Measurements from ENCODE around the gene NGDN.
"Not testable (repeated sequence)": the region's sequence is repeated elsewhere in the genome, so short reads cannot be mapped to it uniquely, and the experiment has no call there.

The NGDN gene

DNA sequence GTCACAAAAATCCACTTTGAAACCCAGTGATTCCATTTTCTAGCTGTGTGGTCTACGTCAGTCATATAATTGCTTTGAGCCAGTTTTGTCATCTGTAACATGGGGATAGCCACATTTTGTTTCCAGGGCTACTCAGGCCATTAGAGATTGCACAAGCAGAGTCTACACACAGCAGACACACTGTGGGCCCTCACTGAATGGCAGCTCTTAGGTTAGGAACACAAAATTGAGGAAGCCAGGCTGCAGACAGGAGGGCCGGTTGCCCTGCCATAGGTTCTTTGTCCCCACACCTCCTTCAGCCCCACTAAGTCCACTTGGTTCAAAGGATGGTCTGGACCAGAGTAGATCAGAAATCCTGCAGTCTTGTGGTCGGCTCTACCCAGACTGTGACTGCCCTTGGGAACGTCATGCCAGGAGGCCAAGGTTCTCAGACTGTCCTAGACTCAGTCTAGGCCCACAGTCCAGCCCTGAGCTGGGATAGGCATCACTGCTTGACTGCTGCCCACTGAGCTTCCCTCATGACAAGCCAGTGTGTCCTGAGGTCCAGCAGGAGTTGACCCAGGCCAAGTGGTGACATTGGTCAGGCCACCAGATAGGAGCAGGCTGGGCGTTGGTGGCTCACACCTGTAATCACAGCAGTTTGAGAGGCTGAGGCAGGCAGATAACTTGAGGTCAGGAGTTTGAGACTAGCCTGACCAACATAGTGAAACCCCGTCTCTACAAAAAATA, 30.2 kb upstream of the NGDN start:
- no peak for DNase-seq

DNA sequence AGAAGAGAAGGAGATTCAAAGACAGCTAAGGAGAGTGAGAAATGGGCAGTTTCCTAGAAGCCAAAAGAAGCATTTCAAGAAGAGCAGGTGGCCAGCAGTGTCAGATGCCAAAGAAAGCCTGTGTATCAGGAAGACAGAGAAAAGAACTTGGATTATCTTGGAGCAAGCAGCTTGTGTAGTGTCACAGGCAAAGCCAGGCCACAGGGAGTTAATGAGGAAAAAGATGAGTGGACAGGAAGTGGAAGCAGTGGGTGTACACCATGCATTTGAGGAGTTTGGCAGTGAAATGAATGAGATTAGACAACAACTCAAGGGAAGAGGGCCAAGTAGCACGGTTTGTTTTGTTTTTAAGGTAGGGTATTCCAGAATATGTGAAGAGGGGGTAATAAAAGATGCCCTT, 28.4 kb upstream of the NGDN start:
- DNase-seq = no peak

DNA sequence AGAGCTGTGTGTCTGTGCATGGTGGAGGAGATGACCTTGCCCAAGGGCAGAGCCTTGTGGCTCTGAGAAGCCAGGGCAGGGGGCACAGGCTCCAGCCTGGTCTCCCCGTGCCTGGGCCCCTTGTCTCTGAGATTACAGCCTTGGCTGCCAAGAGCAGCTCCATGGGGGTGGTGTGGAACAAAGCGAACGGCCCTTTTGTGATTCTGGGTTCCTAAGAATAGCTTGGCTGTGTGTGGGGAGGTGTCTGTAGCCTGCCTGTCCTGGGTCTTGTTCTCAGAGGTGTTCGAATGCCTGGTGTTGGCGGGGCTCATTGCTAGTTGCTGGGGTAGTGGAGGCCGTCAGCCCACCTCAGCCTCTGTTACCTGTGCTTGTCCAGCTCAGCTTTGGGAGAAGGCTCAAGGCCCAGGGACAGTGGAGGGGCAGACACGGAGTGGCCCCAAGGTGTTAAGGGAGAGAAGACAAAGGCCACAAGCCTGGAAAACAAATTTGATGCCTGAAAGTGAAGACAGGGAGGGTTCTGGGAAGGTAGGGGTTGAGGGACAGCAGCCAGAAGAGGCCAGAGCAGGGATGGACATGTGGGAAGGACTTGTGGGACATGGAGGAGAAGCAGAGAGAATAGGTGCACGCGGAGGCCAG, 26.7 kb upstream of the NGDN start:
- DNase-seq = no peak

DNA sequence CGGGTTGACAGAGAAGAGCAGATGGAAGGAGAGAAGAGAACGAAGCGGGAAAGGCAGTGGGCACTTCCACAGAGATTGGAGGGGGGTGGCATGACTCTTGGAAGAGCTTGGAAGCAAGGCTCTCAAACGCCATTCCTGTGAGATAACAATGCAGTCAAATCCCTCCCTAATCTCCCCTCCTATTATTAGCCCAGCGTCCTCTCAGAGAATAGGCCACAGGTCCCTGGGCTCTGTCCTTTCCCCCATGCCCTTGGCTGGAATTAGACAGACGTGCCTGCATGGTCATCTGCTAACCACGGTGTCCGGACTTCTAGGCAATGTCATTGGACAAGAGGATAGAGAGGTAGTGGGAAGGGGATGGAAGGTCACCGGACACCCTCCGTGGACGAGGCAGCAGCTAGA, 26.1 kb upstream of the NGDN start:
- DNase-seq = no peak

DNA sequence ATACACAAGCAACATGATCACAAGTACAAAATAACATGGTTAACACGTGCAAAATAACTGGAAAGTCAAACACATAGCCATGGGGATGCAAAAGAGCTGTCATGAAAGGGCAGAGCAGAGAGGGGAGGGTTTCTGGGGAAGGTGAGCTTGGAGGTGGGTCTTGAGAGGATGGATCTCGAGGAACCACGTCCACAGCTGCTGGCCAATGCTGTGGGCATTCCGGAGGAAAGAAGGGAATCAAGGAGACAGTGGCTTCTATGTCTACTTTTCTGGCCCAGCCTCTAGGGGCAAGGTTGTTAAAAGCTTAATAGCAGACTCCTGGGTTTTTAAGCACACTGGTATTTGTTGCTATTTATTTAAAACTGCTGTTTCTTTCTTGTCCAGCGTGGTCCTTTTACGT, 25.6 kb upstream of the NGDN start:
- DNase-seq = no peak

DNA sequence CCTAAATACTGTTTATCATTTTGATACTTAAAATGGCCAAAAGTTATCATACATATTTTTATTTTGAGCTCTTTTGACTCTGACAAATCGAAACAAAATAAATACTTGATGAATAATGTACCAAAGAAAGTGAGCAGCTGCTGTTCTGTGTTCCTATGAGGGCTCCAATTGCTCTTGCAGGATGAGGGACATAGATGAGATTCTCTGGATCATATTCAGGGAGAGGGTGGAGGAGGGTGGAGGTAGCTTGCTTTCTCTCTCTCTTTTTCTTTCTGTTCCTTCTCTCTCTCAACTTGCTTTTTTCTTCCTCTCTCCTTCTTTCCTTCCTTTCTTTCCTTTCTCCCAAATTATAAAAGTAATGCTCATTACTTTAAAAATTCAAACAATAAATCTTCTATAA, 25.2 kb upstream of the NGDN start:
- no peak for DNase-seq

DNA sequence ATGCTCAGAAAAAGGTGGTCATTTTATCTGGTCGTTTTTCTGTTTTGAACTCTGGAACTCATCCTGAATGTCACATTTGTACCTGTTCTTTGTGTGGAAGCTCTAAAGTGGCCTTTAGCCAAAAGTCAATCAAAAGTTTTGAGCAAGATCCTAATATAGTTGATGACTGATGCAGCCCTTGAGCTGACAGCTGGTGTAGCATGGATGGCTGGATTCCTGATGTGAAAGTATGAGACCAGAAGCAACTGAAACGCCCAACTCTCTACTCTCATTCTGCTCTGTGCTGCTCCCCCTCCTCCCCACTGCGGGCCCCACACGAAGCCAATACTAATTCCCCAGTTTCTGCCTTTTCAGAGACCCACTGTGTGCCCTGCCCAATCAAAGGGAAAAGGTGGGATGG, 23.7 kb upstream of the NGDN start:
- no peak for DNase-seq

DNA sequence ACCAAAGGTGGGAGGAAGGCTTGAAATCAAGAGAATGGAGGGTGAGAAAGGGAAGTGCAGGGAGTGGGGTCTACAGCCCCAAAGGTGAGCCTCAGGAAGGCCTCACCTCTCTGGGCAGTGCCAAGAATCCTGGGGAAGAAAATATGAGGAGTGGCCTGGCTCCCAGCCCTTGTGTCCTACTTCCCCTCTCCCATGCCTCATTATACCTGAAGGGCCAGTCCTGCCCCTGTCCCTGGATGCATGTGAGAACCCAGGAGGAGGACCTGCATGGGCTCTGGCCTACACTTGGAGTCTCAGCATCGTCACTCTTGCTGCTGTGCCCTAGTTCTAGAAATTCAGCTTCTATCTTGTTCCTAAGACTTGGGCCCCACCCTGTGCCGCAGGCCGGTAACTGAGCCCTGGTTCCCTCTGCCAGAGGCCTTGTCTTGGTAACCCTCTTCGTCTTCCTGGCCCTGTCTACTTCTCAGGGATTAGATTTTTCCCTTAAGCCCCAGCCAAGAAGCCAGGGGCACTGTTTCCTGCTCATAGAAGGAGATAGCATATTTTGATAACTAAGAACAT, 23.1 kb upstream of the NGDN start:
- no peak for DNase-seq

DNA sequence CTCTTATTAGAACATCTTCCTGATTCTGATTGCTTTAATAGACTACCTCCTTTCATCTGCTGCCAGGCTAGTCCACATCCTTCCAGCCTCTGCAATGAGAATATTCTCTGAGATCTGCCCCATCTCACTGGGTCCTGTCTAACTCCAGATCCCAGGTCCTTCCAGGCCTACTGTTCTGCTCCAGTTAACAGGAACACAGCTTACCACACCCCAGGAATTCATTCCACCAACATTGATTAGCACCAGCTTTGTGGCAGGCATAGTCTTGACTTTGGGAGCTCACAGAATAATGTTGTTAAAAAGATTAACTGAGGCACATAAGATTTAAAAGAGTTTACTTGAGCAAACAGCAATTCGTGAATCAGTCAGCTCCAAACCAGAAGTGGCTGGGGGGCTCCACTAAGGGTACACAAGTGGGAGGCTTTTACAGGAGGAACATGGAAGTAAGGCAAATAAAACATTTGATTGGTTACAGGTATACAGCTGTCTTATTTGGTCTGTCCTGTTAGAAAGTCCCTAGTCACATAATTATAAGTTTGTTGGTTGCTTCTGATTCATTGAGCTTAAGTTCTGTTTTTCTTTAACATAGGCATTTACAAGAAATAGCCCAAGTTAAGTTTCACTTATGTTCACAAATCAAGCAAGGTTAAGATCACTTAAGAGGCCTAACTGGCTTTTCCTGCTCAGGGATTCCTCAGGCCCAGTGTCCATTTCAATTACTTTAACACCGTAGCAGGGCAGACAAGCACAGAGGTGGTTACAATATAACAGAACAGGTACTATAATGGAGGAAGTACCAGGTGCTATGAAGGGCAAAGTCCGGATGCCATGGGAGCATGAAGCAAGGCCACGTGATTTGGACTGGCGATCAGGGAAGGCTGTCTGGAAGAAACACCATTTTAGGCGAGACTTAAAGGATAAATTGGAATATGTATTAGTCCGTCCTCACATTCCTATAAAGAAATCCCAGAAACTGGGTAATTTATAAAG, 21.8 kb upstream of the NGDN start:
- no peak for DNase-seq

DNA sequence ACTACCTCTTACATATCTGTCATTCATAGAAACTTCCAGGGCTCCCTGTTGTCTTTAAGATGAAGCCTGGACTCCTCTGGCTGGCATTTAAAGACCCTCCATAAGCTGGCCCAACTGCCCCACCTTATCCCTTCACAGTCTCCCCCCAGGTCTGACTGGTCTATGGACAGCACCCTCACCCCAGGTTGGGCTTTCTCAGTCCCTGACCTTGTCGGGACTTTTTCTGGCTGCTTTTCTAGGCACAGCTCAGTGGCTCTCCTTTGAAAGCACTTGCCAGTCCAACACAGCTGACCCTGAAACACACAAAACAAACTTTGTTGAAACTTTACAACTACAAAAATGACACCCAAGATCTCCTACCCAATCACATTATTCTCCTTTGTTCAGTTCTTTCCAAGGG, 20.2 kb upstream of the NGDN start:
- DNase-seq = no peak

DNA sequence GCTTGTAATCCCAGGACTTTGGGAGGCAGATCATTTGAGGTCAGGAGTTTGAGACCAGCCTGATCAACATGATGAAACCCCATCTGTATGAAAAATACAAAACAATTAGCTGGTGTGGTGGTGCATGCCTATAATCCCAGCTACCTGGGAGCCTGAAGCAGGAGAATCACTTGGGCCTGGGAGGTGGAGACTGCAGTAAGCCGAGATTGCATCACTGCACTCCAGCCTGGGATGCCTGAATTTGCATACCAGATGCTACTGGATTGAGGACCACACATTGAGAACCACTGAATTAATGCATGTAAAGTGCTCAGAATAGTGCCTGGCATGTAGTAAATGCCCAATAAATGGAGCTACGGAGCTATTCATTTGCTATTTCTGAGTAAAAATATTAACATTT, 19.1 kb upstream of the NGDN start:
- DNase-seq = no peak

DNA sequence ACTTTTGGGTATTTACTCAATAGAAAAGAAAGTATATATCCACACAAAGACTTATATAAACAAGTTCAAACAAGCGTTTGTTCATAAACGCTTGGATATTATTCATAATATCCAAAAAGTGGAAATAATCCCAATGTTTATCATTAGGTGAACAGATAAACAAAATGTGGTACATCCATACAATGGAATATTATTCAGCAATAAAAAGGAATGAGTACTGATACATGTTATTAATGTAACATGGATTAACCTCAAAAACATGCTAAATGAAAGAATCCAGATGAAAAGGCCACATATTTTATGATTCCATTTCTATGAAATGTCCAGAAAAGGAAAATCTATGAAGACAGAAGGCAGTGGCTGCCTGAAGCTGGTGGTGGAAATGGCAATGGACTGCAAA, 17.3 kb upstream of the NGDN start:
- DNase-seq = no peak

DNA sequence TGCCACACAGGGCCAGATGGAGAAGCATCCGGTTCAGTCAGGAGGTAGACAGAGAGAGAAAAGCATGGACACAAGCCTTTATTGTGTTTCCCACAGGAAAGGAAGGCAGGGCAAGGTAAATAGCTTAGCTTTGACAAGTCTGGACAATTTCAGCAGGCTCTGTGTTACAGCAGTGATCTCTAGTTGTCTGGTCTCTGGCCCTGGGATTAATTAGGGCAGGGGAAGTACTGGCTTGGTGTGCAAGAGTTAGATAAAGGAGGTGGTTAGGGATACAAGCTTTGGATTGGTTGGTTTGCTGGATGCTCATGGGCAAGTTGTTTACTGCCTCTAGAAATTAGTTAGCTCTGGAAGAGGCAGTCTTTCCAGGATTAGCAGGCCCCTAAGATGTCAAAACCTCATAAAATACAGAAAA, 15.1 kb upstream of the NGDN start:
- DNase-seq = no peak

DNA sequence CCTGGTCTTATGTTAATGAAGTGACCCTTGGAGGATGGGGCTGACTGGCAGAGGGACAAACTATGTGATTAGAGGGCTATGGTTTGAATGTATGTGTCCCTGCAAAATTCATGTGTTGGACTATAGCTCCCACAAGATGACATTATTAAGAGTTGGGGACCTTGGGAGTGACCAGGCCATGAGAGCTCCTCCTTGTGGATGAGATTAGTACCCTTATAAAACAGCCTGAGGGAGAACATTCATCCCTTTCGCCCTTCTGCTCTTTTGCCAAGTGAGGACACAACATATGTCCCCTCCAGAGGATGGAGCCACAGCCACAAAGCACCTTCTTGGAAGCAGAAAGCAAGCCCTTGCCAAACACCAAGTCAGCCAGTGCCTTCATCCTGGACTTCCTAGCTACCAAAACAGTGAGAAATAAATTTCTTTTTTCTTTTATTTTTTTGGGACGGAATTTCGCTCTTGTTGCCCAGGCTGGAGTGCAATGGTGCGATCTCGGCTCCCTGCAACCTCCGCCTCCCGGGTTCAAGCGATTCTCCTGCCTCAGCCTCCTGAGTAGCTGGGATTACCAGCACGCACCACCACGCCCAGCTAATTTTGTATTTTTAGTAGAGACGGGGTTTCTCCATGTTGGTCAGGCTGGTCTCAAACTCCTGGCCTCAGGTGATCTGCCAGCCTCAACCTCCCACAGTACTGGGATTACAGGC, 12.5 kb upstream of the NGDN start:
- not testable (repeated sequence) for DNase-seq

DNA sequence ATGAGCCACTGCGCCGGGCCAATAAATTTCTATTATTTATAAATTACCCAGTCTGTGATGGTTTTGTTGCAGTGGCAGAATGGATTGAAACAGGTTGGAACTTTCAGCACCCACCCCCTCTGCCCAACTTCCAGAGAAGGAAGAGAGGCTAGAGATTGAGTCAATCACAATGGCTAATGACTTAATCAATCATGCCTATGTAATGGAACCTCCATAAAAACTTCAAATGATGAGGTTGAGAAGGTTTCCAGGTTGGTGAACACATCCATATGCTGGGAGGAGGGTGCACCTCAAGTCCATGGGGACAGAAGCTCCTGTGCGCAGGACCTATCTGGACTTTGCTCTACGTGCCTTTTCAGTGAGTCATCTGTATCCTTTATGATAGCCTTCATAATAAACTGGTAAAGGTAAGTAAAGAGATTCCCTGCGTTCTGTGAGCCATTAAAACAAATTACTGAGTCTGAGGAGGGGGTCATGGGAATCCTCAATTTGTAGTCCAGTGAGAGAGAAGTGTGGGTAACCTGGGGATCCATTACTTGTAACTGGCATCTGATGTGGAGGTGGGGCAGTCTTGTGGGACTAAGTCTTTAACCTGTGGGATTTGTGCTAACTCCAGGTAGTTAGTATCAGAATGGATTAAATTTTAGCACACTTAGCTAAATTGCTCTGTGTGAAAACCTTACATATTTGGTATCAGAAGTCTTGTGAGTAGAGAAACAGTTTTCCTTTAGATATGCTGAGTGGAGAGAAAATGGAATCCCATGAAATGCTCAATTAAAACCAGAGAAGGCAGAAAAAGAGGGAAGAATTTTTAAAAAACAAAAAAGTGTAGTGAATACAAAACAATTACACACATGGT, 11.7 kb upstream of the NGDN start:
- DNase-seq = no peak

DNA sequence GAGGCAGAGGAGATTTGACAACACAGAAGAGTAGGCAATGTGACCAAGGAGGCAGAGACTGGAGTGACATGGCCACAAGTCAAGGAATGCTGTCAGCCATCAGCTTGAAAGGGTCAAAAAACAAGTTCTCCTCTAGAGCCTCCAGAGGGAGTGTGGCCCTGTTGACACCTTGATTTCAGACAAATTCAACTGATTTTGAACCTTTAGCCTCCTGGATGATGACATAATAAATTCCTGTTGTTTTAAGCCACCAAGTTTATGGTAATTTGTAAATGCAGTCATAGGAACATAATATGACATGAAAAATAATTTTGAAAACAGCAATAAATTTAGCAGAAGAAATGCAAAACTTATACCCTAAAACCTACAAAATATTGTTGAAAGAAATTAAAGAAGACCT, 8.5 kb upstream of the NGDN start:
- DNase-seq = no peak

DNA sequence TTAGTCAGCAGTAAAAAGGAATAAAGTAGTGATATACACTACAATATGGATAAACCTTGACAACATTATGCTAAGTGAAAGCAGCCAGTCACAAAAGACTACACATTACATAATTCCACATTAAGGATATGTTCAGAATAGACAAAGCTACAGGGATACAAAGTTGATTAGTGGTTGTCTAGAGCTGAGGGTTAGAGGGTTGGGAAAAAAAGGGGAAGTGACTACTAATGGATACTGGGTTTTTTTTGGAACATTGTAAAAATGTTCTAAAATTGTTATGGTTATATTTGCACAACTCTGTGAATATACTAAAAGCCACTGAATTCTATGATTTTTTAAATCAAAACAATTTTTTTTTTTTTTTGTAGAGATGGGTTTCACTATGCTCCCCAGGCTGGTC, 4.8 kb upstream of the NGDN start:
- no peak for DNase-seq

DNA sequence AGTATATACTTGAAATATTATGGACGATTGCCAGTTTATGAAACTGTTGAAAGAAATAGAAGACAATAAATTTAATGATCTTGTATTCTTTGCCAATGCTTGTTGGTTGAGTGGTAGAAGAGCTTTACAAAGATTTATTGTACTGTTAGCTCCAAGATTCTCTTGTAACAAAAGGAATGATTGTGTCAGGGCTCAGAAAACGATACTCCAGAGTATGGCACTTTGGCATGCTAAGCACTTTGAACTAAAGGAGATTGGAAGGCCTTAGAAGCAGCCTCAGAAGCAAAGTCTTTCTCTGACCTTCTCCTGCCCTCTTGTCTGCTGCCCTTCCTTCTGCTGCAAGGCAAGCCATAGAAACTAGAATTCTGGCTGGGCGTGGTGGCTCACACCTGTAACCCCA, 4.2 kb upstream of the NGDN start:
- no peak for DNase-seq

DNA sequence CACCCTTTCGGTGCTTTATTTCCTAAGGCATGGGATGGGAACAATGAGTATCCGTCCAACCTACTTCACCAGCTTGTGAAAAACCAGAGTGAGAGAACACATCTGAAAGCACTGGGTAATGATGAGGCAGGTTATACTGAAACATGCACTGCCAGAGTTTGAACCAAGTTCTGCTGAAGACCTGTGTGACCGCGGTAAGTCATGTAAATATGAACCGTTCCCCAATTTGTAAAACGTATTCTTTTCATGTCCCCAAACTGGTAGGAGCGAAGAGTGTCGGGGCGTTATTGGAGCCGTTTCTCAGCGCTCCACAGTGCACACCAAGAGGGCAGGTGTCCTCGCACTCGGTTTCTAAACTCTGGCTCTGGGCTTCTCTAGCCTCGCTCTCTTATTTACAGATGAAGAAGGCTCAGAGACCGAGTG, 788 bp upstream of the NGDN start:
- no peak for DNase-seq

DNA sequence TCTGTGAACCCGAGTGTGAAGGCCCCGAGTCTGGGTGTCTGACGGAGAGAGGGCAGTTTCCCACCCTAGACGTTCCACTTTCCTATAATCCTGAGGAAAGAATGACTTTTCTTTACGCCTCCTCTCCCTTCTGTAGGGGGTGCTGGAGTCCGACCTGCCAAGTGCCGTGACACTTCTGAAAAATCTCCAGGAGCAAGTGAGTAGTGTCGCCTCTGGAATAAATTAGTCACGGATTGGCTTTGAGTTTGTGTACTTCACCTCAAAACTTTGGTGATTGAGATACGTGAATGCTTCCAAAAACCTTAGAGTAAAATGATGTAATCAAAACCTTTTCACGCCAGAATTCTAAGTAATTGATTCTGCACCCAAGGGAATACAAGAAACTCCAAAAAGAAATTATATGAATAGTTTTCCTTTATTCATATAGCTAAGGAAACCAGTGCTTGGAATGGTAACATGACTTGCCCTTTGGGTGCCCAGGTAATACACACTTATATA, 452 bp downstream of the NGDN start:
- peak; percentile 42 for DNase-seq

DNA sequence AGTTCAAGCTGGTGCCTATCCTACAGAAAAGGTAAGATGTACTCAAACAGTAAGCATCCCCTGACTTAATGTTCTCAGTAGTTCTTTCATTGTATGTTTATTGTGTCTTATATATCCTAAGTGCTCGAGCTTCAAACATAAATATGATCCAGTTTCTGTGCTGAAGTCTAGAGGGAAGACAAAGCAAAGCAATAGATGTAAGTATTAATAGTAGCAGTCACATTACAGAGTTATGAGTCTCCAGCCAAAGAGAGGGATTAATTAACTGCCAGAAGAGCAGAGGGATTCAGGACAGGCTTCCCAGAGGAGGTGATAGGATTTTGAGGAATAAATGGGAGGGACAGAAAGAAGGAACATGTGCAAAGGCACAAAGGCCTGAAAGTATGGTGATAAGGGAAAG, 1.4 kb downstream of the NGDN start:
- no peak for DNase-seq
